NT2/D1 (cell line): ENCODE data around the gene CLDN1.

Source experiments
- DNase-seq: peaks from one replicate; pipeline ENCODE4 v3.0.0-alpha.2; 2011; ENCODE audit warnings: low read depth, low spot score
- H3K27me3 ChIP-seq: 2 replicates; pipeline ENCODE4 v1.6.0; 2011; ENCODE audit warnings: mild to moderate bottlenecking; ENCODE audit not compliant: insufficient read length, insufficient read depth
- H3K36me3 ChIP-seq: 2 replicates; pipeline ENCODE4 v1.6.1; 2011; ENCODE audit warnings: mild to moderate bottlenecking, low read length, mixed read lengths; ENCODE audit not compliant: insufficient read depth, insufficient read length
- H3K4me1 ChIP-seq: 2 replicates; pipeline ENCODE4 v1.5.1; 2011; ENCODE audit not compliant: insufficient read depth, insufficient read length
- H3K4me3 ChIP-seq: 2 replicates; pipeline ENCODE4 v1.5.1; 2011; ENCODE audit warnings: low read depth; ENCODE audit not compliant: insufficient read length
- H3K9ac ChIP-seq: 2 replicates; pipeline ENCODE4 v1.6.0; 2011; ENCODE audit warnings: low read depth; ENCODE audit not compliant: insufficient read length
- H3K9me3 ChIP-seq: 2 replicates; pipeline ENCODE4 v1.5.1; 2011; ENCODE audit warnings: mild to moderate bottlenecking, low read length; ENCODE audit not compliant: insufficient read depth
- SUZ12 ChIP-seq: IDR thresholded peaks from 2 replicates; pipeline ENCODE4 v1.6.1; 2011; ENCODE audit not compliant: insufficient read length, insufficient read depth; ENCODE audit errors: extremely low read depth
- YY1 ChIP-seq: IDR thresholded peaks from 2 replicates; pipeline ENCODE4 v1.6.1; 2011; ENCODE audit not compliant: insufficient read length, insufficient read depth
- ZNF274 ChIP-seq: IDR thresholded peaks from 2 replicates; pipeline ENCODE4 v1.6.1; 2011; ENCODE audit warnings: mild to moderate bottlenecking, low read depth, low read length

CLDN1 gene

GRCh38 chr3:190266913-190267290 lies 55.3 kb downstream of the CLDN1 start:
- no peak overlapping the region for H3K4me3 ChIP-seq
- no peaks in the 10 kb centered on the region for H3K27me3 ChIP-seq
- no peaks in the 10 kb centered on the region for H3K4me1 ChIP-seq
- H3K36me3 ChIP-seq = no peaks in the 10 kb centered on the region
- H3K9ac ChIP-seq = no peak overlapping the region
- TF ChIP-seq YY1 (no peak), ZNF274 (no peak), SUZ12 (no peak)
- no peaks in the 10 kb centered on the region for H3K9me3 ChIP-seq
- DNase-seq = no peak

DNA sequence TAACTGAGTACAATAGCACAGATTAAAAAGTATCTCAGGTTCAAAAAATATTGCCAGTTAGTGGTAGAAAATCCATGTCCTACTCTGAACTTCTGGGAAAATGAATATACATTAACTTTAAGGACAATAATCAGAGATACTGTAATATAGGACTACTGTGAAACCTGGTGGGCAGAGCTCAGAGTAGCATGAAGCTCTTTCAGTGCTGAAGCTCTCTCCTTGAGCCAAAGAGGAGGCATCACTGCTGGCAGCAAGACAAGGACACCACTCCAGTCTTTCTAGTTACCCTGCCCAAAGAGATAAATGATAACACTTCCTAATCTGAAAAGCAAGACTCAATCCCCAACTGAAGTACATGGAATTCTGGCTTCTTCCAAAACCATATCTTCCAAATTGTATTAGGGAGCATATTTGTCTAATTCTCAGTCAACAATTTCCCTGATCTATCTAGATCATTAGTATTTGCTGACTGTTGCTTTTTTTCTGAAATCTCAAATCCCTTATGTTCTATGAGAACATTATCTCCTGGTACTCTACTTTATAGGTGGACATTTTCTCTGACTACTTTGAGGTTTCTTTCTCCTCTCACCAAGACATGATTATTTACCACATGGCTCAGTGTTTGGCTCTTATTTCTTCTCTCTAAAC lies 55.9 kb downstream of the CLDN1 start:
- Histone ChIP-seq H3K4me1 (no peaks in the 10 kb centered on the region), H3K4me3 (no peak overlapping the region), H3K9ac (no peak overlapping the region), H3K27me3 (no peaks in the 10 kb centered on the region), H3K9me3 (no peaks in the 10 kb centered on the region), H3K36me3 (no peaks in the 10 kb centered on the region)
- DNase-seq = no peak
- TF ChIP-seq ZNF274 = no peak
- no peak for TF ChIP-seq SUZ12
- no peak for TF ChIP-seq YY1

DNA sequence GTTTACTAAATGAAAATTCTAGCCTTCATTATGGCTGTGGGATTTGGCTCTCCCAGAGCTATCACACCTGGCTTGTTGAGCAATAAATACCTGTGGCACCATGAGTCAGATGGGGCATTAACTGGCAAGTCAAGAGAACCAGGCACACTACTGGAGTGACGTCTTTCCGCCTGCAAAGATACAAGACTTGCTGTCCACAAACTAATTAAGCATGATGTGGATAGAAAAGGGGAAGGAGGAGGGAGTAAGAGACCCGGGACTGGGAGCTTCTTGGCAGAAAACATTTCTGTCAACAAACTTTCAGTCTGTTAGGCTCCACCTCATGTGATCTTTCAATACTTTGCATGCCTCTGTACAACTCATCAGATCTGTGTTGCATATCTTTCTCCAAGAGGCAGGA lies 56.5 kb downstream of the CLDN1 start:
- TF ChIP-seq SUZ12 (no peak), ZNF274 (no peak), YY1 (no peak)
- H3K9me3 ChIP-seq = no peaks in the 10 kb centered on the region
- H3K9ac ChIP-seq = no peak overlapping the region
- no peak overlapping the region for H3K4me3 ChIP-seq
- no peaks in the 10 kb centered on the region for H3K36me3 ChIP-seq
- H3K27me3 ChIP-seq = no peaks in the 10 kb centered on the region
- no peak for DNase-seq
- H3K4me1 ChIP-seq = no peaks in the 10 kb centered on the region

GRCh38 chr3:190265126-190265525 lies 57.1 kb downstream of the CLDN1 start:
- Histone ChIP-seq H3K9me3 (no peaks in the 10 kb centered on the region), H3K4me3 (no peak overlapping the region), H3K9ac (no peak overlapping the region), H3K4me1 (no peaks in the 10 kb centered on the region), H3K27me3 (no peaks in the 10 kb centered on the region), H3K36me3 (no peaks in the 10 kb centered on the region)
- no peak for DNase-seq
- TF ChIP-seq ZNF274 = no peak
- TF ChIP-seq YY1 = no peak
- TF ChIP-seq SUZ12 = no peak

DNA sequence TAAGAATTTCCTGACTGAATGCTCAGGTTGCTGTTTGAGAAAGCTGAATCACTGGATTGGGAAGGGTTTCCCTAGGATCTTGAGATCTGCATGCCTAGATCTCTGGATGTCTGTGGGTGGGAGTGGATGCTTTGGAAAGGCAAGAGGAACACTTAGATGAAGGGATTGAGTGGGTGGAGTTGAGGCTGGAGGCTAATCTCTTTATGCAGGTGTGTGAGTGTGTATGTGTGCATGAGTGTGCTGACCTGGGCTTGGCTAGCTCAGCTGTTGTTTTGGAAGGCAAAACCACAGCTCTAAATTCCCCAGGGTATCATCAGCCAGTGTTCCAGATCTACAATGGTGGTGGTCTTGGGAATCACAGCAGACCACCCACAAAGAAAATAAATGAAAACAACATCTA lies 60.5 kb downstream of the CLDN1 start:
- Histone ChIP-seq H3K36me3 (no peaks in the 10 kb centered on the region), H3K27me3 (no peaks in the 10 kb centered on the region), H3K4me1 (no peaks in the 10 kb centered on the region), H3K4me3 (no peak overlapping the region), H3K9ac (no peak overlapping the region), H3K9me3 (no peaks in the 10 kb centered on the region)
- DNase-seq = no peak
- TF ChIP-seq ZNF274 (no peak), SUZ12 (no peak)

DNA sequence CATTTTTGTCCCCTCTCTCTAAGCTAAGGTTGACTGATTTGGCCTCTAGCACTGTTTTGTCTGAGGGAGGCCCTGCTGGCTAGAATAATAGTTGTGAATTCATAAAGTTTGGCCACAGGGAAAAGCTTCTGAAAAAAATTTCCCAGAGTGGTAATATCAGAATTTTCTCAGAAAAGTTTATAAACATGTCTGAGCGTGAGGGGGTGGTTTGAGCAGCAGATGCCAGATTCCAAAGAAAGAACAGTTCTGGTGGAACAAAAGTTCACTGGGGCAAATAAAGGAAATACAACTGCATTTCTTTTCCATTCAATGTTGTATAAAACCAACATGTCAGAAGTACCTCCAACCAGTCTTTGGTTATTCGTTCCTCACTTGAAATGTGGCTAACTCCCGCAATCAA lies 61.2 kb downstream of the CLDN1 start:
- no peaks in the 10 kb centered on the region for H3K9me3 ChIP-seq
- no peak overlapping the region for H3K9ac ChIP-seq
- TF ChIP-seq SUZ12 (no peak), ZNF274 (no peak), YY1 (no peak)
- H3K27me3 ChIP-seq = no peaks in the 10 kb centered on the region
- no peaks in the 10 kb centered on the region for H3K36me3 ChIP-seq
- H3K4me3 ChIP-seq = no peak overlapping the region
- no peaks in the 10 kb centered on the region for H3K4me1 ChIP-seq
- no peak for DNase-seq

DNA sequence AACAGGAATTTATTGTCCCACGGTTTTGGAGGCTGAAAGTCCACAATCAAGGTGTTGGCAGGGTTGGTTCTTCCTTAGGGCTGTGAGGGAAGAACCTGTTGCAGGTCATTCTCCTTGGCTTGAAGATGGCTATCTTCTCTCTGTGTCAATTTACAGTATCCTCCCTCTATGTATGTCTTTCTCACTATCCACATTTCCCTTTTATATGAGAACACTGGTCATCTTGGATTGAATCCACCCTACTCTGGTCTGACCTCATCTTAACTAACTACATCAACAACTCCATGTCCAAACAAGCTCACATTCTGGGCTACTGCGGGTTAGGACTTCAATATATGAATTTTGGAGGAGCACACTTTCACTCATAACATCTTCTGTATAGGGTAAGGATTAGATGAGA lies 61.9 kb downstream of the CLDN1 start:
- DNase-seq = no peak
- Histone ChIP-seq H3K4me3 (no peak overlapping the region), H3K9ac (no peak overlapping the region), H3K27me3 (no peaks in the 10 kb centered on the region), H3K9me3 (no peaks in the 10 kb centered on the region), H3K36me3 (no peaks in the 10 kb centered on the region), H3K4me1 (no peaks in the 10 kb centered on the region)
- TF ChIP-seq SUZ12 = no peak
- TF ChIP-seq YY1 = no peak
- TF ChIP-seq ZNF274 = no peak
